RWPE2 (cell line): ENCODE results near the gene TTC9C.
"Not testable (repeated sequence)": the region's sequence is repeated elsewhere in the genome, so short reads cannot be mapped to it uniquely, and the experiment has no call there.

Source experiments
- ATAC-seq: fragments of 200-7000 bp; cut with Tn5 transposase; 3 replicates; pipeline ENCODE4 v1.9.1; 2021; ENCODE audit warnings: low read depth
- DNase-seq: peaks from one replicate; pipeline ENCODE4 v3.0.0-alpha.2; 2020; ENCODE audit warnings: low spot score
- H3K27ac ChIP-seq: fragments of 450-650 bp; 2 replicates; pipeline ENCODE4 v1.5.1; 2017; ENCODE audit warnings: mild to moderate bottlenecking; ENCODE audit not compliant: poor library complexity, severe bottlenecking
- H3K27me3 ChIP-seq: fragments of 250-450 bp; sonication (Bioruptor Pico); 2 replicates; pipeline ENCODE4 v1.5.1; 2021; ENCODE audit warnings: mild to moderate bottlenecking, moderate library complexity; ENCODE audit not compliant: insufficient read depth, poor library complexity, severe bottlenecking
- H3K36me3 ChIP-seq: fragments of 250-450 bp; sonication (Bioruptor Pico); 2 replicates; pipeline ENCODE4 v1.5.1; 2020; ENCODE audit warnings: low read depth, mild to moderate bottlenecking, moderate library complexity
- H3K4me1 ChIP-seq: fragments of 250-450 bp; sonication (Bioruptor Pico); 2 replicates; pipeline ENCODE4 v1.5.1; 2021; ENCODE audit warnings: mild to moderate bottlenecking, moderate library complexity; ENCODE audit not compliant: insufficient read depth, poor library complexity, severe bottlenecking
- H3K4me3 ChIP-seq: fragments of 250-450 bp; sonication (Bioruptor Pico); 2 replicates; pipeline ENCODE4 v1.5.1; 2021; ENCODE audit warnings: mild to moderate bottlenecking, moderate library complexity; ENCODE audit not compliant: severe bottlenecking
- H3K9me3 ChIP-seq: fragments of 250-450 bp; sonication (Bioruptor Pico); 2 replicates; pipeline ENCODE4 v1.5.1; 2021; ENCODE audit warnings: mild to moderate bottlenecking, moderate library complexity; ENCODE audit not compliant: severe bottlenecking
- CTCF ChIP-seq: fragments of 450-650 bp; IDR thresholded peaks from one replicate; pipeline ENCODE4 v1.5.1; 2017; ENCODE audit warnings: mild to moderate bottlenecking, moderate library complexity; ENCODE audit not compliant: poor library complexity, severe bottlenecking

Gene TTC9C

GRCh38 chr11:62725646-62726045 is 2.6 kb upstream of the TTC9C start:
- no peak for TF ChIP-seq CTCF
- no peaks in the 10 kb centered on the region for H3K9me3 ChIP-seq
- H3K27me3 ChIP-seq, result no peaks in the 10 kb centered on the region
- peak overlapping the region; percentile 67 for H3K4me3 ChIP-seq
- ATAC-seq (no peak), DNase-seq (no peak)
- peak overlapping the region; percentile 89 for H3K27ac ChIP-seq
- H3K4me1 ChIP-seq, result peaks cover 10% of the 10 kb centered on the region
- peaks cover 67% of the 10 kb centered on the region for H3K36me3 ChIP-seq

GRCh38 chr11:62726156-62726914 is 2.0 kb upstream of the TTC9C start:
- Histone ChIP-seq H3K27ac (peak overlapping the region; percentile 89), H3K27me3 (no peaks in the 10 kb centered on the region), H3K4me3 (peak overlapping the region; percentile 67), H3K36me3 (peaks cover 65% of the 10 kb centered on the region), H3K4me1 (peaks cover 10% of the 10 kb centered on the region), H3K9me3 (no peaks in the 10 kb centered on the region)
- DNase-seq (no peak), ATAC-seq (no peak)
- no peak for TF ChIP-seq CTCF

- ATAC-seq (no peak; the same call in 2 of the 3 replicates), DNase-seq (no peak)
- H3K36me3 ChIP-seq, result peaks cover 60% of the 10 kb centered on the region
Observed at GRCh38 chr11:62726915-62727164, 1.4 kb upstream of the TTC9C start.

GRCh38 chr11:62727165-62727871 is 968 bp upstream of the TTC9C start, which contains the start of gene HNRNPUL2:
HNRNPUL2 (minus strand) TSS chr11:62727457; CDS start chr11:62727156, 301 bp downstream.
- H3K27me3 ChIP-seq, result no peaks in the 10 kb centered on the region
- DNase-seq (peak; percentile 98), ATAC-seq (peak; percentile 76)
- peaks cover 58% of the 10 kb centered on the region for H3K36me3 ChIP-seq
- no peak for TF ChIP-seq CTCF
- H3K4me3 ChIP-seq, result peak within 1 kb of the TSS; percentile 67
- no peaks in the 10 kb centered on the region for H3K9me3 ChIP-seq
- H3K4me1 ChIP-seq, result peaks cover 10% of the 10 kb centered on the region
- H3K27ac ChIP-seq, result peak within 1 kb of the TSS; percentile 89

More at GRCh38 chr11:62726915-62727164, 1.4 kb upstream of the TTC9C start:
- Histone ChIP-seq H3K4me1 (peaks cover 10% of the 10 kb centered on the region), H3K4me3 (peak overlapping the region; percentile 67), H3K9me3 (no peaks in the 10 kb centered on the region), H3K27me3 (no peaks in the 10 kb centered on the region), H3K27ac (peak overlapping the region; percentile 89)
- no peak for TF ChIP-seq CTCF

GRCh38 chr11:62727872-62728170 is 465 bp upstream of the TTC9C start:
- Histone ChIP-seq H3K36me3 (peaks cover 58% of the 10 kb centered on the region), H3K4me1 (peaks cover 10% of the 10 kb centered on the region), H3K27me3 (no peaks in the 10 kb centered on the region), H3K9me3 (no peaks in the 10 kb centered on the region), H3K27ac (peak overlapping the region; percentile 89), H3K4me3 (peak overlapping the region; percentile 67)
- DNase-seq, result peak; percentile 87
- TF ChIP-seq CTCF, result no peak
- ATAC-seq, result peak; percentile 63

- DNase-seq, H3K9me3 ChIP-seq, H3K4me1 ChIP-seq, ATAC-seq, H3K27me3 ChIP-seq: not testable (repeated sequence)
- Histone ChIP-seq H3K36me3 (peaks cover 58% of the 10 kb centered on the region), H3K4me3 (peak overlapping the region; percentile 67), H3K27ac (peak overlapping the region; percentile 89)
Observed at GRCh38 chr11:62730076-62730475, 1.8 kb downstream of the TTC9C start.
